ENCODE results near the gene CPNE1.

CPNE1 gene

GRCh38 chr20:35592339-35592974 lies 72.2 kb downstream of the CPNE1 start:
- no peak overlapping the region for H3K4me3 ChIP-seq (ENCODE audit: low read depth, low read length)
- TF ChIP-seq, protein P1, sequence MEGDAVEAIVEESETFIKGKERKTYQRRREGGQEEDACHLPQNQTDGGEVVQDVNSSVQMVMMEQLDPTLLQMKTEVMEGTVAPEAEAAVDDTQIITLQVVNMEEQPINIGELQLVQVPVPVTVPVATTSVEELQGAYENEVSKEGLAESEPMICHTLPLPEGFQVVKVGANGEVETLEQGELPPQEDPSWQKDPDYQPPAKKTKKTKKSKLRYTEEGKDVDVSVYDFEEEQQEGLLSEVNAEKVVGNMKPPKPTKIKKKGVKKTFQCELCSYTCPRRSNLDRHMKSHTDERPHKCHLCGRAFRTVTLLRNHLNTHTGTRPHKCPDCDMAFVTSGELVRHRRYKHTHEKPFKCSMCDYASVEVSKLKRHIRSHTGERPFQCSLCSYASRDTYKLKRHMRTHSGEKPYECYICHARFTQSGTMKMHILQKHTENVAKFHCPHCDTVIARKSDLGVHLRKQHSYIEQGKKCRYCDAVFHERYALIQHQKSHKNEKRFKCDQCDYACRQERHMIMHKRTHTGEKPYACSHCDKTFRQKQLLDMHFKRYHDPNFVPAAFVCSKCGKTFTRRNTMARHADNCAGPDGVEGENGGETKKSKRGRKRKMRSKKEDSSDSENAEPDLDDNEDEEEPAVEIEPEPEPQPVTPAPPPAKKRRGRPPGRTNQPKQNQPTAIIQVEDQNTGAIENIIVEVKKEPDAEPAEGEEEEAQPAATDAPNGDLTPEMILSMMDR (IDR thresholded peaks at IDR 0.05; ENCODE audit: low read depth, low read length), result no peak

GRCh38 chr20:35588397-35588796 lies 76.3 kb downstream of the CPNE1 start:
- TF ChIP-seq, protein P1 (IDR thresholded peaks at IDR 0.05; ENCODE audit: low read depth, low read length), result no peak
- no peak overlapping the region for H3K4me3 ChIP-seq (ENCODE audit: low read depth, low read length)

GRCh38 chr20:35587436-35587835 lies 77.3 kb downstream of the CPNE1 start:
- TF ChIP-seq, protein P1 (IDR thresholded peaks at IDR 0.05; ENCODE audit: low read depth, low read length), result no peak
- no peak overlapping the region for H3K4me3 ChIP-seq (ENCODE audit: low read depth, low read length)

GRCh38 chr20:35586751-35587425 lies 77.8 kb downstream of the CPNE1 start:
- H3K4me3 ChIP-seq (ENCODE audit: low read depth, low read length), result no peak overlapping the region
- TF ChIP-seq, protein P1 (IDR thresholded peaks at IDR 0.05; ENCODE audit: low read depth, low read length), result no peak

- no peak overlapping the region for H3K4me3 ChIP-seq (ENCODE audit: low read depth, low read length)
- TF ChIP-seq, protein P1 (IDR thresholded peaks at IDR 0.05; ENCODE audit: low read depth, low read length), result no peak
Measured at GRCh38 chr20:35583636-35584560, 80.8 kb downstream of the CPNE1 start.

DNA sequence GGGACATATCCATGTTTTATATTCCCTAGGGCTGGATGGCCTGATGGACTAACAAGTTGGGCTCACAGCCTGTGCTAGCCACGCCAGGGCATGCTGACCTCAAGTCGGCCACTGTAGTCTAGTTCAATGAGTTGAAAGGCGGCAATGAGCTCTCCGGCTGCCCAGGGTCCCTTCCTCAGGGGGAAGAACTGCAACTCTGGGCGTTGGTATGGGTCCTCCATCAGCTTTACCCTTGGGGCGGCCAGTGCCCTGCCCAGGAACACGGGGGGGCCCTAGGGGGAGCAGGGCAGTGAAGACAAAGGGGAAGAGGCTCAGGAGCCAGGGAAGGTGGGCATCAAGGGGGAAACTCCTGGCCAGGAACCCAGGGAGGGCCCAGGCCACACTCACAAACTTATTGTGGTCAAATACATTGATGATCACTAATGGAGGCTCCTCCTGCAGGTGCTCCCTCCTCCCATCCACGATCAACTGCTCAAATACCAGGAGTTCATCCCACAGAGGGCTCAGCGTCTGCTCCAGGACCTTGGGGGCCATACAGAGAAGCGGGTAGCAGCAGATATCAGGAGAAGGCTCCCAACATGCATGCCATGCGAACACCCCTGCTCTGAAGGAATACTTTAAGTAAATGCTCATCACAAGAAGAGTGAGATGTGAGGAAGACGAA lies 81.8 kb downstream of the CPNE1 start:
- no peak overlapping the region for H3K4me3 ChIP-seq (ENCODE audit: low read depth, low read length)
- TF ChIP-seq, protein P1 (IDR thresholded peaks at IDR 0.05; ENCODE audit: low read depth, low read length), result no peak
